Dermis blood vessel endothelial cell (primary cell): ENCODE measurements around the gene ZNF276. TPM values are rescaled to one million over a fixed set of nuclear protein-coding genes. Genes with fewer than 3 reads are reported as not detected.

ENCODE experiments used
- DNase-seq: peaks from one replicate; pipeline ENCODE4 v3.0.0; 2010
- total RNA-seq: library from RNA; depleted of rRNA; stranded (reverse); fragments of >200 nt; gene quantifications from 2 replicates; pipeline ENCODE4 v1.2.3, GENCODE V29; 2014

The ZNF276 gene
- total RNA-seq, 1 donor from 2014 or later = 44.2 TPM

- peak; percentile 31 for DNase-seq
These were observed 9.0 kb upstream of the ZNF276 start for GRCh38 chr16:89712274-89712781.

- DNase-seq = no peak
These were observed 4.8 kb upstream of the ZNF276 start for GRCh38 chr16:89716493-89716892.

GRCh38 chr16:89716916-89717687 is 4.2 kb upstream of the ZNF276 start:
- no peak for DNase-seq

GRCh38 chr16:89717688-89718505 is 3.4 kb upstream of the ZNF276 start:
- no peak for DNase-seq

GRCh38 chr16:89720551-89720812 is 855 bp upstream of the ZNF276 start:
- DNase-seq = peak; percentile 42

- peak; percentile 77 for DNase-seq
These were observed 432 bp downstream of the ZNF276 start for GRCh38 chr16:89721546-89722391.

GRCh38 chr16:89722392-89723278 is 1.3 kb downstream of the ZNF276 start:
- peak; percentile 63 for DNase-seq

GRCh38 chr16:89723279-89724250 is 2.2 kb downstream of the ZNF276 start:
- DNase-seq = peak; percentile 43

- no peak for DNase-seq
These were observed 6.2 kb downstream of the ZNF276 start for GRCh38 chr16:89727406-89728120.

- DNase-seq = no peak
These were observed 8.0 kb downstream of the ZNF276 start for GRCh38 chr16:89729293-89729692.

GRCh38 chr16:89729863-89730593 is 8.7 kb downstream of the ZNF276 start:
- no peak for DNase-seq

GRCh38 chr16:89730610-89731234 is 9.4 kb downstream of the ZNF276 start:
- no peak for DNase-seq

- no peak for DNase-seq
These were observed 11.0 kb downstream of the ZNF276 start for GRCh38 chr16:89732142-89732917.

- no peak for DNase-seq
These were observed 11.5 kb downstream of the ZNF276 start for GRCh38 chr16:89732918-89733242.

GRCh38 chr16:89733322-89733721 is 12.0 kb downstream of the ZNF276 start:
- DNase-seq = no peak

- no peak for DNase-seq
These were observed 12.5 kb downstream of the ZNF276 start for GRCh38 chr16:89733792-89734191.

GRCh38 chr16:89736554-89736953 is 15.2 kb downstream of the ZNF276 start:
- DNase-seq = no peak
